HG02798 (cell line): ENCODE measurements around the gene APOO.

Source experiments
- ATAC-seq: cut with Tn5 transposase; IDR thresholded peaks from one replicate; pipeline ENCODE4 v1.9.1; 2021; ENCODE audit warnings: mild to moderate bottlenecking; ENCODE audit not compliant: unreplicated experiment, poor library complexity

Gene APOO

GRCh38 chrX:23907498-23908218 lies at the start of gene APOO, which contains the start of gene CXorf58:
TSS of gene APOO (minus strand) at chrX:23907938. CDS start at chrX:23907702, 236 bp downstream.
TSS of gene CXorf58 (plus strand) at chrX:23908006. CDS start at chrX:23910303, 2,297 bp downstream.
- ATAC-seq, result peak; percentile 94

GRCh38 chrX:23954396-23954795 lies 46.7 kb upstream of the APOO start:
- no peak for ATAC-seq

DNA sequence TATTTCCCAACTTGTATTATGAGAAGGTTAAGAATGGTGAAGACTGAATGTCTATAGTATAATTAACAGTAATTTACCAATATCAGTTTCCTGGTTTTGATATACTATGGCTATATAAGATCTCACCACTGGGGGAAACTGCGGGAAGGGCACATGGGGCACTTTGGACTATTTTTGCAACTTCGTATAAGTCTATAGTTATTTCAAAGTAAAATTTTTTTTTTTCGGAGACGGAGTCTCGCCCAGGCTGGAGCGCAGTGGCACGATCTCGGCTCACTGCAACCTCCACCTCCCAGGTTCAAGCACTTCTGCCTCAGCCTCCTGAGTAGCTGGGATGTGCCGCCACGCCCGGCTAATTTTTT lies 46.2 kb upstream of the APOO start:
- ATAC-seq, result no peak

DNA sequence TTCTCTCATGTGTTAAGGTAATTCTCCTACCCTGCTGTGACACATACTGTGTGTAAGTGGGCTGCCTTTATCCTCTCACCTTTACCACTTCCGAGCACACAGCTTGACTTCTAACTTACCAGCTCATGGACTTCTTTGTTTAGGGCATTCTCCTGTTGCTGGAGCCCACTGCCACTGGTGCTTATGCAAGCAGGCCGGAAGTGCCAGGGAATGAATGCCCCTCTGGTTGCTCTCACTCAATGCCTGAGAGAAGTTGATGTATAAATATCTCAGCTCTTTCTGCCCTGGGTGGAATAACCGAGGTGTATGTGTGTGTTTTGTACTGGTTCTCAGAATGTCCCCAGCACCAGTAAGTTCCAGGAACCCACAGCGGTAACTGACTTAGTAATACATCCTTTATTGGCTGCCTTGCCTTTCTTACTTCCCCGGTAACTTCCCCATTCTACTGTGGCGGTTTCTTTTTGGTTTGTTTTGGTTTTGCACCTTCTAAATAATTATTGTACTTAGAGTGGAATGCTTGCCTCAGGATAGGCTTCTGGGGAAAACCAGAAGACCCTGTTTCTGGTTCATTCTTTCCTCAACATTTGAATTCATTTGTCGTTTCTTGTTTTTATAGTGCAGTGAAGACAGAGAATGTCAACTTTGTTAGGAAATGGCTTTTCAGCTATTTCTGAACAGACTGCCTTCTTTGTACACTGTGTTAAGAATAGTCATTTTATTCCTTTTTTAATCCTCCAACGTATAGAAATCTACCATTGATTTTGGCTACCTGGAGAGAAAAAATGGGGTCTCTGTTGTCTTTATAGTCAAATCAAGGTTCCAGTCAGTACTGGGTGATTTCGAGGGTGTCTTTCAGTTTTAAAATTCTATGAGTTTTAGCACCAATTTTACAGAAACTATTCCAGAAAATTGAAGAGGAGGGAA lies 45.5 kb upstream of the APOO start:
- peak; percentile 93 for ATAC-seq

- no peak for ATAC-seq
Measured at GRCh38 chrX:23952391-23952790, 44.7 kb upstream of the APOO start.

DNA sequence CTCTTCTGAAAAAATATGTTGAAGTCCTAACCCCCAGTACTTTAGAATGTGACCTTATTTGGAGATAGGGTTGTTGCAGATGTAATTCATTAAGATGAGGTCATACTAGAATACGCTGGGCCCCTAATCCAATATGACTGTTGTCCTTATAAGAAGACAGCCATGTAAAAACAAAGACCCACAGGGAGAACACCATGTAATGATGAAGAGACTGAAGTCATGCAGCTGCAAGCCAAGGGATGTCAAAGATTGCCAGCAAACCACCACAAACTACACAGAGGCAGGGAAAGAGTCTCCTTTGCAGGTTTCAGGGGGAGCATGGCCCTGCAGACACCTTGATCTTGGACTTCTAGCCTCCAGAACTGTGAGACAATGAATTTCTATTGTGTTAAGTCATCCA lies 37.5 kb upstream of the APOO start:
- ATAC-seq, result no peak

DNA sequence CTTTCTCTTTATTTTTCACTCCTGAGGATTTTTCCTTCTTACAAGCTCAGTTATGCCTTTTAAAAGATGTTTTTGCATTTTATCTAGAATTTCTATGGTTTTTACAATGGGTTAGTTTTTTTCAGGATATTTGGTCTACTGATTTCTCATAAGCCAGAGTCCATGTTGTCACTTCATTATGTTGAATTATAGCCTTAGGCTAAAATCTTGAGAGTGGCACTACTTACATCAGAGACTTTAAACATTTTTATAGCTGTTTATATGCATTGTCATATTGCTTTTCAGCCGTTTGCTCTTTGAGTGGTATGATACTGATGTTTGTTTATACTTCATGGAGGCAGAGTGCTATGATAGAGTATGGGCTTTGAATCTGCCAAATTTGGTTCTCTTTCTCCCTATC lies 36.5 kb upstream of the APOO start:
- no peak for ATAC-seq

GRCh38 chrX:23939203-23939602 lies 31.5 kb upstream of the APOO start:
- ATAC-seq, result no peak

- no peak for ATAC-seq
Measured at GRCh38 chrX:23938690-23939089, 31.0 kb upstream of the APOO start.

DNA sequence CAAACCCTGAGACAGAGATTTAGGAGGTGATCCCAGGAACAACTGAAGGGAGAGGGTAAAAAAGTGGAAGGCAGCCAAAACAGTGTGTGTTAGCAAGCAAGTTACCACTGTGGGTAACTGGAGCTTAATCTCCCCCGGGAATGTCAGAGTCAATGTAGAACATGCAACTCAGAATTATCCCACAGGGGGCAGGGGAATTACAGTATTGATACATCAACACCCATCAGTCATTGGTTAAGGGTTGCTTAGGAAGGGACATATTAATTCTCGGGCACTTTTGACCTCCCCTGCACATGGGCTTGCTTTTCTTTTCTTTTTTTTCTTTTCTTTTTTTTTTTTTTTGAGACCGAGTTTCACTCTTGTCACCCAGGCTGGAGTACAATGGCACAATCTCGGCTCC lies 29.4 kb upstream of the APOO start:
- no peak for ATAC-seq

DNA sequence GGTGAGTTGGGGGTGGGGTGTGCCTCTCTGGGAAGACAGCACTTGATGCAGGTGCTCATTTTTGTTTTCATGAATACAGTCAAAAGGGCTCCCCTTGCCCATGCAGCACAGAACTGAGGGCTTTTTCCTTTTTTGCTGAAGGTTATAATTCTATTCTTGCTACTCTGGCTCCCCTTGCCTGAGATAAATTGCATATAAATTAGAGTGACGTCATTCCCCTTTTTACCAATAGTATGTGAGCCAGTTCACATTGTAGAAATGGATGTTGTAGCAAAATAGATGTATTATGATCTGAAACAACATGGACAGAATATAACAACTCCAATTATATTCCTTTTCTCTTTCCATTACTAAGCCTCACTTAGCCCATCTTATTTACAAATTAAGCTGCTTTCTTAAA lies 28.4 kb upstream of the APOO start:
- ATAC-seq, result no peak

DNA sequence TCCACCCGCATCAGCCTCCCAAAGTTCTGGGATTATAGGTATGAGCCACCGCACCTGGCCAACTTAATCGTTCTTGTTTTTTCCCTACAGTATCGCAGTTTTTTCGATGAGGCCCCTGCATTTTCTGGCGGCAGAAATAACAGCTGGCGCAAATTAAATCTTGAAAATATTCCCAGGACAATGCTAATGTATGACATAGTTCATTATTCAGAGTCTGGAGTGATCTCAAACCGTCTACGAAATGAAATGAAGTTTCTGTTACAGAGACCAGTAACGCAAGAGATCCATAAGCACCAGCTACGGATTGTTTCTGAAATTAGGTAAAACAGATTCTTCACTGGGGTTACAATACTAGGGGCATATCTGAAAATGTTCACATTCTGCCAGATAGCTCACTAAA lies 27.4 kb upstream of the APOO start:
- no peak for ATAC-seq

DNA sequence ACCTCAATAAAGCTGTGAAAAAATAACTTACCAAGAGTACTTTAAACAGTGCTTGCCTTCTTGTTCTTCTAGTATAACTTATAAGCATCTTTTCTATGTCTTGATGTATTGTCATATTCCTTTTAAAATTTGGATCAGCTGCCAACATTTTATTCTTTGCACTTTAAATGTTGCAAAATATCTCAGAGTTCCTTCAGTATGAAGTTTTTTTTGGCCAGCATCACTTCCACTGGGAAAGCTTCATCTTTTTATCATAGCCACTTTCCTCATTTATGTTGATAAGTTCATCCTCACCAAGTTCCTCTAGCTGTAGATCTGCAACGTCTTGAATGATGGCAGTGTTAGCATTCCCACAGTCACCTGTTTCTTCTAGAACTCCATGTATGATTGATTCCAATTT lies 24.3 kb upstream of the APOO start:
- ATAC-seq, result no peak

DNA sequence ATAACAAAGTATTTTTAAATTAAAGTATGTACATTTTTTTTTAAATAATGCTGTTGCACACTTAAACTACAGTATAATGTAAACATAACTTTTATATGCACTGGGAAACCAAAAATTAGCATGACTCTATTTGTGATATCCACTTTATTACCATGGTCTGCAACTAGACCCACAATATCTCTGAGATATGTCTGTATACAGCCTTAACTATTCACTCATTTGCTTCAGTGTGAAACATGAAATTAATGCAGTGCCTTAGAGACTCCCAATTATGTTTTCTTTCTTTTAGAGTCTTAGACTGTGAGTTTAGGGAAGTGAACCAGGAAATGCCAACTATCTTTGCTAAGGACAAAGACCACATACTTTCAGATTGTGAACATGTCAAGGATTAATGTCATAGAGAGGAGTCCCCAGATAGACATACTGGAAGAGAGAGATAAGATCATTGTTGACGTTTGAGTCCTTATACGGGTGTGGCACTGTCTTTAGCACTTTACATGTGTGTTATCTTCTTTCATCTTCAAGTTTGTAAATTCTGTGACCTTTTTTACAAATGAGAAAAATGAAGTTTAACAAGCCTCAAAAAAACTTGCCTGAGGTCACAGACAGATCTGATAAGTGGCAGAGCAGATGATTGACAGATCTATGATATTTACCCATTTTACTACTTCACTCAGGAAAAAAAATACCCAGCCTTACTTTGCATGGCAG lies 23.3 kb upstream of the APOO start:
- no peak for ATAC-seq

DNA sequence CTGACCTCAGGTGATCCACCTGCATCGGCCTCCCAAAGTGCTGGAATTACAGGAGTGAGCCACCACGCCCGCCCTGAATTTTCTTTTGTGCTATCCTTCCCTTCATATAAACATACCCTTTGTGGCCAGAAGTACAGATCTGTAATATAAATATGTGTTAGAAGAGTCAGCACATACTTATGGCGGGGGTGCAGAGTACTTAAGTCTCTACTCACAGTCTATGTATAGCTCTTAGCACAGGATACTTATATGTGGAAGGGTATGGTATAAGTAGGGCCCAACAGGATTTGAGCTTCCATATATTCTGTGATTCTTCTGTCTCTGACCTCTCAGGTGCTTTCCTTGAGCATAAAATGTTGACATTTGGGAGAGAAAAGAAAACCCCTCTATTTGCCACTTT lies 18.3 kb upstream of the APOO start:
- no peak for ATAC-seq

DNA sequence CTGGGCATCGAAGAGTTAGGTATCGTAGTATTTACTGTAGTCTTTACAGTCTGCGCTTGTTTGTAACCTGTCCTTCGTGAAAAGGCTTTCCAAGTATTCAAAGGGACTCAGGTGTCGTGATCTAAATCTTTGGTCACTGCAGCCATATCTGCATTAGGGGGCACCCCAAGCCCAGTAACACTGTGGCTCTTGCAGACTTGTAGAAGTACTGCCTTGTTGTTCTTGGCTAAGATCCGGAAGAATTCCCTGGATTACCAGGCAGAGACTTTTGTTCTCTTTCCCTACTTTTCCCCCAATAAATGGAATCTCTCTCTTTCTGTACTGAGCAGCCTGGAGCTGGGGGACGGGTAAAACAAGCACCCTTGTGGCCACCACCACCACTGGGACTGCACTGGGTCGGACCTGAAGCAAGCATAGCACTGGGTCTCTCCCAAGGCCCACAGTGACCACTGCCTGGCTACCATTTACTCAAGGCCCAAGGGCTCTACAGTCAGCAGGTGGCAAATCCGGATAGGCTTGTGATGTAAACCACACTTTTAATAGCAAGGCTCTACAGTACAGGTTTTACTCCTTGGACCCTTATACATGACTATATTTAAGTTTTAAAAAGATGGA lies 12.1 kb upstream of the APOO start:
- ATAC-seq, result no peak

- no peak for ATAC-seq
Measured at GRCh38 chrX:23919148-23919547, 11.4 kb upstream of the APOO start.

GRCh38 chrX:23911126-23911835 lies 3.5 kb upstream of the APOO start:
- ATAC-seq, result no peak

DNA sequence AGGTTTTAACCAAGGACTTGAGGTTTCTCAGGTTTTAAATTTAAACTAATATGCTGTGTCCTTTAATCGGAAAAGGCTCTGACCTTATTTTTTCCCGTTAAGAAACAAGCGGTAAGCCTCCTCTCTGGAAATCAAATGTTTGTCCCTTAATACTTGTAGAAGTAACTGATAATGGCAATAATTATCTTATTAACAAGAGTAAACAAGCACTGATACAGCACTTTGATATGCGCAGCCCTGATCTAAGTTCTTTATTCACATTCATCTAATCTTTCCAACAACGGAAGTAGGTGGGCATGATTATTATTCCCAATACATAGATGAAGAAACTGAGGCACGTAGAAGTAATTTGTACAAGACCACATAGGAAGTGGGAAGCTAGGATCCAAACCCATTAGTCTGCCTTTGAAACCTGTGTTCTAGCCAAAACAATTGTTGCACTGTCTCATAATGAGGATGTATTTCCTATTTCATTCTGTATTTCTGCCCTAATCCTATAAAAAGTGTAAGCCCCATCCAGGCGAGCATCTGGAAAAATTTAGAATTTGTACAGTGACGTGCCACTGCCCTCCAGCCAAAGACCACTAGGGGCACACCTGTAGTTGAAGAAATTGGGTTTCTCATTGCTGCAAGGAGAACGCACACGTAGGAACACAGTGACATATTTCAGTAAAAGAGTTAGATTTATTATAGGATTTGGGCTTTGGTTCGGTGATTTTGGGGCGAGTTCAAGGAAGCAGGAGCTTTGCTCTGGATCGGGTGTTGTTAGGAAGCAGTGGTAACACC lies 674 bp upstream of the APOO start:
- no peak for ATAC-seq
